Astrocyte (in vitro differentiated cells and primary cell): Measurements from ENCODE around the gene LCLAT1.

ENCODE experiments used
- EZH2 ChIP-seq: IDR thresholded peaks from 2 replicates; pipeline ENCODE4 v1.6.1; 2012; ENCODE audit warnings: mild to moderate bottlenecking, low read length, inconsistent platforms; ENCODE audit not compliant: insufficient read depth
- TF ChIP-seq, protein P1 (sequence below): IDR thresholded peaks from 2 replicates; pipeline ENCODE4 v1.5.1; 2011; ENCODE audit warnings: low read depth, mild to moderate bottlenecking, inconsistent platforms, low read length, moderate library complexity; ENCODE audit not compliant: insufficient read depth

DNA sequence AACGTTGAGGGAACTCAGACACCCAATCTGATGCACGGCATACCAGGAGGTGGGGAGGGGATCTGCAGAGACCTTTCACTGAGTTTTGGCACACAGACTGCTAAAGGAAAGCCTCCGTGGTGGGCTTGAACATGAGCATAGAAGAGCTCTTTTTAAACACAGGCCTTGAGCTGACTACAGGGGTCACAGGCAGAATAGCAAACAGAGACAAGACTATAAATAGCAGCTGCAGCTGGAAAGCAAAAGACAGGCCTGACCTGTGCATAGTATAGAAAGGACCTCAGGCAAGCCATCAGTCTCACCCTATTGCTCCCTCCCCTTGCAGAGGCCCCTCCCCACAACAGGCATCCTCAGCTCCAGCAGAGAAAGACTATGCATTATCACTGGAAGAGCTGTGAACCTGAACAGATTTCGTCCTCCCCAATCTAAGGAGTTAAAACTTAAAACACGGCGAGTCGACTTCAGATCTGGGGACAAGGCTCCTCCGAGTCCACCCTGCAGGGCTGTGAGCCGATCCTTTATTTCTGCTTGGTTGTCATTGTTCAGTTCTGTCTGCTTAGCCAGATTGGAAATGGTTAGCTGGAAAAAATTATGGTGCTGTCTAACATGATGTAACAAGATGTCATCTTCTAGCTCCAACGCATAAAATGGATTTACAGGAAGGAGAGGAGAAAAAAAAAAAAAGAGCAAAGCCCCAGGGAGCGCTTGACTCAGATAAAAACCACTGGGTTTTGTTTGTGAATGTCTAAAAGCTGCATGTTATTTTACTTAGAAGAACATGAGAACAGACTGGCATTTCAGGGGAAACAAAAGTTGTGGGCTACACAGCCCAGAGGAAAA lies 25.2 kb upstream of the LCLAT1 start:
- TF ChIP-seq, protein P1, sequence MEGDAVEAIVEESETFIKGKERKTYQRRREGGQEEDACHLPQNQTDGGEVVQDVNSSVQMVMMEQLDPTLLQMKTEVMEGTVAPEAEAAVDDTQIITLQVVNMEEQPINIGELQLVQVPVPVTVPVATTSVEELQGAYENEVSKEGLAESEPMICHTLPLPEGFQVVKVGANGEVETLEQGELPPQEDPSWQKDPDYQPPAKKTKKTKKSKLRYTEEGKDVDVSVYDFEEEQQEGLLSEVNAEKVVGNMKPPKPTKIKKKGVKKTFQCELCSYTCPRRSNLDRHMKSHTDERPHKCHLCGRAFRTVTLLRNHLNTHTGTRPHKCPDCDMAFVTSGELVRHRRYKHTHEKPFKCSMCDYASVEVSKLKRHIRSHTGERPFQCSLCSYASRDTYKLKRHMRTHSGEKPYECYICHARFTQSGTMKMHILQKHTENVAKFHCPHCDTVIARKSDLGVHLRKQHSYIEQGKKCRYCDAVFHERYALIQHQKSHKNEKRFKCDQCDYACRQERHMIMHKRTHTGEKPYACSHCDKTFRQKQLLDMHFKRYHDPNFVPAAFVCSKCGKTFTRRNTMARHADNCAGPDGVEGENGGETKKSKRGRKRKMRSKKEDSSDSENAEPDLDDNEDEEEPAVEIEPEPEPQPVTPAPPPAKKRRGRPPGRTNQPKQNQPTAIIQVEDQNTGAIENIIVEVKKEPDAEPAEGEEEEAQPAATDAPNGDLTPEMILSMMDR: no peak
- no peak for TF ChIP-seq EZH2
